HepG2 (cell line): ENCODE data around the gene NFIL3. TPM values are rescaled to one million over a fixed set of nuclear protein-coding genes. Genes with fewer than 3 reads are reported as not detected.
A peak's percentile ranks its signal among the peaks of the same experiment; 100 is the strongest.

Experiments
- ATF7 ChIP-seq, 2 experiments: fragments of 450-650 bp in 1 of 2; sonication (generic) in 1 of 2; formaldehyde crosslinking in 1 of 2; IDR thresholded peaks; 2 replicates each; pipeline versions ENCODE4 v1.4.0 to v1.6.1; 2016 to 2020; ENCODE audit warnings: antibody characterized with exemption in 1 of 2, mild to moderate bottlenecking in 1 of 2, missing genetic modification reagents in 1 of 2
- BHLHE40 ChIP-seq: IDR thresholded peaks from 2 replicates; pipeline ENCODE4 v1.6.1; 2011; ENCODE audit warnings: low read length, improper control_type of control experiment
- ISL2 ChIP-seq: sonication (generic); formaldehyde crosslinking; IDR thresholded peaks from 2 replicates; pipeline ENCODE4 v1.5.0; 2020; ENCODE audit warnings: missing genetic modification reagents
- KAT7 ChIP-seq: IDR thresholded peaks from 2 replicates; pipeline ENCODE4 v1.6.1; 2018; ENCODE audit warnings: borderline replicate concordance, missing compliant biosample characterization
- MEIS2 ChIP-seq: sonication (generic); formaldehyde crosslinking; IDR thresholded peaks from 2 replicates; pipeline ENCODE4 v1.9.0; 2021; ENCODE audit warnings: mild to moderate bottlenecking, missing genetic modification reagents
- POLR2G ChIP-seq: fragments of 200-400 bp; formaldehyde crosslinking; IDR thresholded peaks from 2 replicates; pipeline ENCODE4 v1.6.1; 2018; ENCODE audit warnings: mild to moderate bottlenecking, low read depth, low read length, moderate library complexity
- RBM22 ChIP-seq: fragments of 200-400 bp; formaldehyde crosslinking; optimal IDR thresholded peaks from 2 replicates; pipeline ENCODE3; 2017; ENCODE audit warnings: mild to moderate bottlenecking, low read length, moderate library complexity
- SSRP1 ChIP-seq: IDR thresholded peaks from 2 replicates; pipeline ENCODE4 v1.6.1; 2016; ENCODE audit warnings: control low read depth
- TEAD3 ChIP-seq: optimal IDR thresholded peaks from 2 replicates; pipeline ENCODE3; 2016; ENCODE audit warnings: borderline replicate concordance
- ZFP1 ChIP-seq: IDR thresholded peaks from 2 replicates; pipeline ENCODE4 v1.6.1; 2016
- ZMYM4 ChIP-seq: sonication (generic); formaldehyde crosslinking; IDR thresholded peaks from 2 replicates; pipeline ENCODE4 v1.8.1; 2023; ENCODE audit warnings: mild to moderate bottlenecking, missing genetic modification reagents
- ZNF331 ChIP-seq: sonication (generic); formaldehyde crosslinking; IDR thresholded peaks from 2 replicates; pipeline ENCODE4 v1.4.0; 2020; ENCODE audit warnings: missing genetic modification reagents
- ZNF615 ChIP-seq: sonication (generic); formaldehyde crosslinking; IDR thresholded peaks from 2 replicates; pipeline ENCODE4 v1.5.0; 2020; ENCODE audit warnings: mild to moderate bottlenecking, missing genetic modification reagents, borderline replicate concordance
- ZNF678 ChIP-seq: sonication (generic); formaldehyde crosslinking; IDR thresholded peaks from 2 replicates; pipeline ENCODE4 v1.4.0; 2020; ENCODE audit warnings: mild to moderate bottlenecking, missing genetic modification reagents
- polyA plus RNA-seq, 8 experiments: library from polyadenylated mRNA; depleted of rRNA in 3 of 8; stranded (reverse) in 7 of 8; unstranded in 1 of 8; fragments of >200 nt; fragmentation: Illumina TruSeq in 4 of 8; extraction: Trizol in 4 of 8; gene quantifications; 2 replicates each; pipeline versions ENCODE4 v1.2.1 to v1.2.3, GENCODE V29; 2011 to 2016; ENCODE audit warnings: low read depth in 4 of 8, missing spikeins in 1 of 8, mixed read lengths in 1 of 8; ENCODE audit not compliant: insufficient read depth in 1 of 8
- total RNA-seq, 5 experiments: library from RNA; depleted of rRNA; stranded (reverse); fragments of >200 nt; fragmentation: Illumina TruSeq; extraction: Trizol; gene quantifications; 2 replicates each; pipeline ENCODE4 v1.2.3, GENCODE V29; 2016; ENCODE audit warnings: low read depth in 1 of 5
- TF ChIP-seq, protein P1 (sequence below): sonication (generic); formaldehyde crosslinking; IDR thresholded peaks from 2 replicates; pipeline ENCODE4 v1.4.0; 2020; ENCODE audit warnings: mild to moderate bottlenecking, missing genetic modification reagents, borderline replicate concordance
- TF ChIP-seq, protein P2 (sequence below): IDR thresholded peaks from 2 replicates; pipeline ENCODE4 v1.6.1; 2016; ENCODE audit warnings: control low read depth
- TF ChIP-seq, protein P3 (sequence below): sonication (generic); formaldehyde crosslinking; IDR thresholded peaks from 2 replicates; pipeline ENCODE4 v1.4.0; 2020; ENCODE audit warnings: missing genetic modification reagents
- TF ChIP-seq, protein P4 (sequence below): sonication (generic); formaldehyde crosslinking; conservative IDR thresholded peaks from 2 replicates; pipeline ENCODE4 v1.5.0; 2020; ENCODE audit warnings: missing genetic modification reagents
- TF ChIP-seq, protein P5 (sequence below): sonication (generic); formaldehyde crosslinking; conservative IDR thresholded peaks from 2 replicates; pipeline ENCODE4 v1.4.0; 2020; ENCODE audit warnings: mild to moderate bottlenecking, missing genetic modification reagents, moderate library complexity

Gene NFIL3
- total and polyA plus RNA-seq, 2 of the 13 experiments (the other 11 are each of a cell fraction or from before 2014, with no cell fraction given), result 46.6 to 54.2 TPM

DNA sequence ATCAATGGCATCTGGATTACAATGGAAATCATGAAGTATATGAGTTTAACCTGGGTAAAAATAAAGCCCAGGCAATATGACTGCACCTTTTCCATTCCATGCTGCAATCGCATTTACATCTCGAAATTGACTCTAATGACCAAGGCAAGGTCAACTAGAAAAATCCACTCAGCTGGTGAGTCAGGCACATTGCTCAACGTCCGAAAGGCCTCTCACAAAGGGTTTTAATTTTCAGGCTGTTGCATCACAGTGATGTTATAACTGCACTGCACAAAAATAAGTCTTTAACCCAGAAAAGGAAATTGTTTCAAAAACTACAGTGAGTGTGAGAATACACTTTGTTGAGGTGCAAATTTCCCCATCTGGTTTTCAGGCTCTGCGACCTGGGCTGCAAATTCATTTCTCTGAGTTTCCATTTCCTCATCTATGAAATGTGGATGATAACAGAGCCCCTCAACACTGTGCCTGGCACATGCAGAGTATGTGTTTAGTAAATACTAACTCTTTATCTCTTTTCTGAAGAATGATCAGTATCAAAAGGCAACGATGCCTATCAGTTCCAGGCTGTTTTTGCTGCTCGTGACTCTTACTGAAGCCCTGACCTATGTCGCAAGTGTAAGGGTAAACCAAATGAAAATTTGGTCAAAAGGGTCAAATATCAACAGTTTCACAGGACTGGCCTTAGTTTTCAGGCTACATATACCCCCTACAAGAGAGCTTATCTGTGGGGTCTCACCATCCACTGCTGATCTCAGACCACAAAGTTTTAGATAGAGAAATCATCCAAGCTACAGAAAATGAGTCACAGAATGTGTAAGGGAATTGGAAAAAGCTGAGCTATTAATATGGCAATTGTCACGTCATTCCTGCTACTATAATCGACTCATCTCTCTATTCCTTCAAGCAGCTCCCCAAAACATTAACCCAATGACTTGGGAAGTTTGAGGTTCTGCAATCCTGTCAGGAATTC lies 4.1 kb downstream of the NFIL3 start (continued):
- TF ChIP-seq, protein P1, sequence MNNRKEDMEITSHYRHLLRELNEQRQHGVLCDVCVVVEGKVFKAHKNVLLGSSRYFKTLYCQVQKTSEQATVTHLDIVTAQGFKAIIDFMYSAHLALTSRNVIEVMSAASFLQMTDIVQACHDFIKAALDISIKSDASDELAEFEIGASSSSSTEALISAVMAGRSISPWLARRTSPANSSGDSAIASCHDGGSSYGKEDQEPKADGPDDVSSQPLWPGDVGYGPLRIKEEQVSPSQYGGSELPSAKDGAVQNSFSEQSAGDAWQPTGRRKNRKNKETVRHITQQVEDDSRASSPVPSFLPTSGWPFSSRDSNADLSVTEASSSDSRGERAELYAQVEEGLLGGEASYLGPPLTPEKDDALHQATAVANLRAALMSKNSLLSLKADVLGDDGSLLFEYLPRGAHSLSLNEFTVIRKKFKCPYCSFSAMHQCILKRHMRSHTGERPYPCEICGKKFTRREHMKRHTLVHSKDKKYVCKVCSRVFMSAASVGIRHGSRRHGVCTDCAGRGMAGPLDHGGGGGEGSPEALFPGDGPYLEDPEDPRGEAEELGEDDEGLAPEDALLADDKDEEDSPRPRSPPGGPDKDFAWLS, result no peak
- TF ChIP-seq ZFP1, result no peak
- TF ChIP-seq BHLHE40, result peak; percentile 17
- TF ChIP-seq RBM22, result peak; percentile 64
- TF ChIP-seq TEAD3 (CRISPR knock-in tag), result peak; percentile 55
- TF ChIP-seq, protein P2, sequence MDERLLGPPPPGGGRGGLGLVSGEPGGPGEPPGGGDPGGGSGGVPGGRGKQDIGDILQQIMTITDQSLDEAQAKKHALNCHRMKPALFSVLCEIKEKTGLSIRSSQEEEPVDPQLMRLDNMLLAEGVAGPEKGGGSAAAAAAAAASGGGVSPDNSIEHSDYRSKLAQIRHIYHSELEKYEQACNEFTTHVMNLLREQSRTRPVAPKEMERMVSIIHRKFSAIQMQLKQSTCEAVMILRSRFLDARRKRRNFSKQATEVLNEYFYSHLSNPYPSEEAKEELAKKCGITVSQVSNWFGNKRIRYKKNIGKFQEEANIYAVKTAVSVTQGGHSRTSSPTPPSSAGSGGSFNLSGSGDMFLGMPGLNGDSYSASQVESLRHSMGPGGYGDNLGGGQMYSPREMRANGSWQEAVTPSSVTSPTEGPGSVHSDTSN (CRISPR knock-in tag), result no peak
- TF ChIP-seq ZNF331, result peak; percentile 69
- TF ChIP-seq, protein P3, sequence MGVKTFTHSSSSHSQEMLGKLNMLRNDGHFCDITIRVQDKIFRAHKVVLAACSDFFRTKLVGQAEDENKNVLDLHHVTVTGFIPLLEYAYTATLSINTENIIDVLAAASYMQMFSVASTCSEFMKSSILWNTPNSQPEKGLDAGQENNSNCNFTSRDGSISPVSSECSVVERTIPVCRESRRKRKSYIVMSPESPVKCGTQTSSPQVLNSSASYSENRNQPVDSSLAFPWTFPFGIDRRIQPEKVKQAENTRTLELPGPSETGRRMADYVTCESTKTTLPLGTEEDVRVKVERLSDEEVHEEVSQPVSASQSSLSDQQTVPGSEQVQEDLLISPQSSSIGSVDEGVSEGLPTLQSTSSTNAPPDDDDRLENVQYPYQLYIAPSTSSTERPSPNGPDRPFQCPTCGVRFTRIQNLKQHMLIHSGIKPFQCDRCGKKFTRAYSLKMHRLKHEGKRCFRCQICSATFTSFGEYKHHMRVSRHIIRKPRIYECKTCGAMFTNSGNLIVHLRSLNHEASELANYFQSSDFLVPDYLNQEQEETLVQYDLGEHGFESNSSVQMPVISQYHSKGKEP (CRISPR knock-in tag), result no peak
- TF ChIP-seq MEIS2 (CRISPR knock-in tag), result peak; percentile 47; the same call in 1 of the 2 replicates
- TF ChIP-seq, protein P4, sequence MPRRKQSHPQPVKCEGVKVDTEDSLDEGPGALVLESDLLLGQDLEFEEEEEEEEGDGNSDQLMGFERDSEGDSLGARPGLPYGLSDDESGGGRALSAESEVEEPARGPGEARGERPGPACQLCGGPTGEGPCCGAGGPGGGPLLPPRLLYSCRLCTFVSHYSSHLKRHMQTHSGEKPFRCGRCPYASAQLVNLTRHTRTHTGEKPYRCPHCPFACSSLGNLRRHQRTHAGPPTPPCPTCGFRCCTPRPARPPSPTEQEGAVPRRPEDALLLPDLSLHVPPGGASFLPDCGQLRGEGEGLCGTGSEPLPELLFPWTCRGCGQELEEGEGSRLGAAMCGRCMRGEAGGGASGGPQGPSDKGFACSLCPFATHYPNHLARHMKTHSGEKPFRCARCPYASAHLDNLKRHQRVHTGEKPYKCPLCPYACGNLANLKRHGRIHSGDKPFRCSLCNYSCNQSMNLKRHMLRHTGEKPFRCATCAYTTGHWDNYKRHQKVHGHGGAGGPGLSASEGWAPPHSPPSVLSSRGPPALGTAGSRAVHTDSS (CRISPR knock-in tag), result no peak
- peak; percentile 76; the same call in 1 of the 2 replicates for TF ChIP-seq SSRP1 (CRISPR knock-in tag)
- TF ChIP-seq, protein P5, sequence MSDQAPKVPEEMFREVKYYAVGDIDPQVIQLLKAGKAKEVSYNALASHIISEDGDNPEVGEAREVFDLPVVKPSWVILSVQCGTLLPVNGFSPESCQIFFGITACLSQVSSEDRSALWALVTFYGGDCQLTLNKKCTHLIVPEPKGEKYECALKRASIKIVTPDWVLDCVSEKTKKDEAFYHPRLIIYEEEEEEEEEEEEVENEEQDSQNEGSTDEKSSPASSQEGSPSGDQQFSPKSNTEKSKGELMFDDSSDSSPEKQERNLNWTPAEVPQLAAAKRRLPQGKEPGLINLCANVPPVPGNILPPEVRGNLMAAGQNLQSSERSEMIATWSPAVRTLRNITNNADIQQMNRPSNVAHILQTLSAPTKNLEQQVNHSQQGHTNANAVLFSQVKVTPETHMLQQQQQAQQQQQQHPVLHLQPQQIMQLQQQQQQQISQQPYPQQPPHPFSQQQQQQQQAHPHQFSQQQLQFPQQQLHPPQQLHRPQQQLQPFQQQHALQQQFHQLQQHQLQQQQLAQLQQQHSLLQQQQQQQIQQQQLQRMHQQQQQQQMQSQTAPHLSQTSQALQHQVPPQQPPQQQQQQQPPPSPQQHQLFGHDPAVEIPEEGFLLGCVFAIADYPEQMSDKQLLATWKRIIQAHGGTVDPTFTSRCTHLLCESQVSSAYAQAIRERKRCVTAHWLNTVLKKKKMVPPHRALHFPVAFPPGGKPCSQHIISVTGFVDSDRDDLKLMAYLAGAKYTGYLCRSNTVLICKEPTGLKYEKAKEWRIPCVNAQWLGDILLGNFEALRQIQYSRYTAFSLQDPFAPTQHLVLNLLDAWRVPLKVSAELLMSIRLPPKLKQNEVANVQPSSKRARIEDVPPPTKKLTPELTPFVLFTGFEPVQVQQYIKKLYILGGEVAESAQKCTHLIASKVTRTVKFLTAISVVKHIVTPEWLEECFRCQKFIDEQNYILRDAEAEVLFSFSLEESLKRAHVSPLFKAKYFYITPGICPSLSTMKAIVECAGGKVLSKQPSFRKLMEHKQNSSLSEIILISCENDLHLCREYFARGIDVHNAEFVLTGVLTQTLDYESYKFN, result peak; percentile 58
- peak; percentile 58; the same call in 1 of the 2 replicates for TF ChIP-seq ZMYM4 (CRISPR knock-in tag)
- no peak for TF ChIP-seq ZNF615
- no peak for TF ChIP-seq ZNF678
- peak; percentile 62; the same call in 1 of the 2 replicates for TF ChIP-seq POLR2G
- peak; percentile 71 for TF ChIP-seq ISL2 (CRISPR knock-in tag)
- TF ChIP-seq ATF7 (IDR thresholded peaks at IDR 0.05), result peak; percentile 63
- TF ChIP-seq ATF7 (CRISPR knock-in tag; IDR thresholded peaks at IDR 0.05), result no peak
- peak; percentile 41; the same call in 1 of the 2 replicates for TF ChIP-seq KAT7 (CRISPR knock-in tag)
